IMR-90 (cell line): ENCODE data around the gene PPARGC1A. TPM values are rescaled to one million over a fixed set of nuclear protein-coding genes. Genes with fewer than 3 reads are reported as not detected.

Experiments
- ATAC-seq: fragments of 200-7000 bp; cut with Tn5 transposase; 2 replicates; pipeline ENCODE4 v1.9.1; 2020; ENCODE audit warnings: low read depth, mild to moderate bottlenecking, moderate library complexity
- BruUV-seq: library from RNA; stranded (reverse); fragments of 400-500 nt; replicated peaks from 2 replicates; lab custom pipeline; 2021; lab: Mats Ljungman, UMichigan
- CTCF ChIA-PET: fragments of 300-600 bp; formaldehyde crosslinking; extraction: SDS; loops from one replicate; lab custom pipeline; 2021; ENCODE audit warnings: antibody characterized with exemption; lab: Yijun Ruan, JAX
- POLR2A ChIA-PET: fragments of 300-600 bp; sonication (Branson Sonifier 250); formaldehyde crosslinking; loops from one replicate; lab custom pipeline; 2022; ENCODE audit warnings: antibody characterized with exemption; ENCODE audit not compliant: unreplicated experiment; lab: Charles Lee
- DNase-seq: peaks from one replicate; pipeline ENCODE4 v3.0.0; 2013
- H2AFZ ChIP-seq: replicated peaks from 2 replicates; pipeline ENCODE3; 2013; ENCODE audit warnings: low read length, mild to moderate bottlenecking; ENCODE audit not compliant: poor library complexity
- H2AK5ac ChIP-seq: 2 replicates; pipeline ENCODE4 v1.6.1; 2013; ENCODE audit warnings: low read depth, low read length, inconsistent platforms
- H2AK9ac ChIP-seq: replicated peaks from 2 replicates; pipeline ENCODE3; 2013; ENCODE audit warnings: mild to moderate bottlenecking, low read depth, low read length, moderate library complexity; ENCODE audit not compliant: poor library complexity
- H2BK120ac ChIP-seq: 2 replicates; pipeline ENCODE4 v1.6.1; 2013; ENCODE audit warnings: low read depth, low read length, inconsistent platforms
- H2BK15ac ChIP-seq: 3 replicates; pipeline ENCODE4 v1.6.1; 2013; ENCODE audit warnings: low read depth, low read length, inconsistent platforms
- H2BK20ac ChIP-seq: 2 replicates; pipeline ENCODE4 v1.6.1; 2013; ENCODE audit warnings: low read depth, mild to moderate bottlenecking, inconsistent platforms, low read length, moderate library complexity
- H2BK5ac ChIP-seq: 2 replicates; pipeline ENCODE4 v1.6.1; 2013; ENCODE audit warnings: mild to moderate bottlenecking, low read depth, low read length, inconsistent platforms; ENCODE audit not compliant: poor library complexity, severe bottlenecking
- H3K14ac ChIP-seq: replicated peaks from 2 replicates; pipeline ENCODE4 v1.6.1; 2013; ENCODE audit warnings: low read depth, low read length, inconsistent platforms
- H3K18ac ChIP-seq: 2 replicates; pipeline ENCODE4 v1.6.1; 2013; ENCODE audit warnings: low read depth, low read length, control low read depth
- H3K23ac ChIP-seq: 2 replicates; pipeline ENCODE4 v1.6.1; 2013; ENCODE audit warnings: low read depth, low read length, inconsistent platforms
- H3K27ac ChIP-seq: 2 replicates; pipeline ENCODE4 v1.5.1; 2013; ENCODE audit warnings: mild to moderate bottlenecking, control low read depth, low read length; ENCODE audit not compliant: insufficient read depth
- H3K27me3 ChIP-seq: 2 replicates; pipeline ENCODE4 v1.6.1; 2013; ENCODE audit warnings: low read length; ENCODE audit not compliant: control insufficient read depth, insufficient read depth
- H3K36me3 ChIP-seq: 2 replicates; pipeline ENCODE4 v1.6.1; 2013; ENCODE audit warnings: low read length, mixed read lengths; ENCODE audit not compliant: control insufficient read depth, insufficient read depth
- H3K4ac ChIP-seq: 2 replicates; pipeline ENCODE4 v1.6.1; 2013; ENCODE audit warnings: low read depth, low read length, inconsistent platforms
- H3K4me1 ChIP-seq: 2 replicates; pipeline ENCODE4 v1.6.1; 2013; ENCODE audit warnings: low read length, mixed read lengths; ENCODE audit not compliant: control insufficient read depth, insufficient read depth
- H3K4me2 ChIP-seq: 2 replicates; pipeline ENCODE4 v1.6.1; 2013; ENCODE audit warnings: low read depth, mild to moderate bottlenecking, control low read depth, low read length, moderate library complexity
- H3K4me3 ChIP-seq: 2 replicates; pipeline ENCODE4 v1.5.1; 2013; ENCODE audit warnings: low read depth, mild to moderate bottlenecking, control low read depth, low read length, moderate library complexity; ENCODE audit not compliant: insufficient read depth
- H3K56ac ChIP-seq: 2 replicates; pipeline ENCODE4 v1.6.1; 2013; ENCODE audit warnings: low read length, inconsistent platforms; ENCODE audit not compliant: insufficient read depth; ENCODE audit errors: extremely low read depth
- H3K79me1 ChIP-seq, 2 experiments: 2 replicates each; pipeline ENCODE4 v1.6.1; 2013; ENCODE audit warnings: low read length in 2 of 2, inconsistent platforms in 1 of 2, low read depth in 1 of 2
- H3K9ac ChIP-seq: 2 replicates; pipeline ENCODE4 v1.6.1; 2013; ENCODE audit warnings: low read depth, low read length, control low read depth
- H3K9me1 ChIP-seq: 2 replicates; pipeline ENCODE4 v1.6.1; 2013; ENCODE audit warnings: low read length, inconsistent platforms; ENCODE audit not compliant: insufficient read depth
- H3K9me3 ChIP-seq: 2 replicates; pipeline ENCODE4 v1.6.1; 2013; ENCODE audit warnings: low read length; ENCODE audit not compliant: control insufficient read depth, insufficient read depth
- H4K20me1 ChIP-seq: 2 replicates; pipeline ENCODE4 v1.6.1; 2013; ENCODE audit warnings: low read length, inconsistent platforms; ENCODE audit not compliant: insufficient read depth
- H4K5ac ChIP-seq: 2 replicates; pipeline ENCODE4 v1.6.1; 2013; ENCODE audit warnings: mild to moderate bottlenecking, low read depth, low read length, control low read depth
- H4K8ac ChIP-seq, 2 experiments: 2 replicates each; pipeline ENCODE4 v1.6.1; 2013; ENCODE audit warnings: low read depth in 2 of 2, low read length in 2 of 2, control low read depth in 1 of 2, inconsistent platforms in 1 of 2
- H4K91ac ChIP-seq: 2 replicates; pipeline ENCODE4 v1.6.1; 2013; ENCODE audit warnings: low read depth, low read length, inconsistent platforms; ENCODE audit not compliant: insufficient read depth
- CEBPB ChIP-seq: IDR thresholded peaks from 2 replicates; pipeline ENCODE4 v1.6.1; 2012; ENCODE audit warnings: low read depth, low read length, improper control_type of control experiment
- MAFK ChIP-seq: IDR thresholded peaks from 2 replicates; pipeline ENCODE4 v1.6.1; 2012; ENCODE audit warnings: low read depth, low read length, improper control_type of control experiment
- MAZ ChIP-seq: IDR thresholded peaks from 2 replicates; pipeline ENCODE4 v1.6.1; 2012; ENCODE audit warnings: low read depth, mild to moderate bottlenecking, low read length, improper control_type of control experiment, moderate library complexity, borderline replicate concordance
- RAD21 ChIP-seq: IDR thresholded peaks from 2 replicates; pipeline ENCODE4 v1.6.1; 2012; ENCODE audit warnings: low read length, improper control_type of control experiment
- RCOR1 ChIP-seq: IDR thresholded peaks from 2 replicates; pipeline ENCODE4 v1.6.1; 2012; ENCODE audit warnings: mild to moderate bottlenecking, low read length, improper control_type of control experiment; ENCODE audit not compliant: insufficient replicate concordance
- SMC3 ChIP-seq: fragments of 150-350 bp; IDR thresholded peaks from 2 replicates; pipeline ENCODE4 v1.6.1; 2016; ENCODE audit warnings: low read depth, mild to moderate bottlenecking, antibody characterized with exemption, low read length, moderate library complexity
- WGBS, 2 experiments: methylation state at CpG; one replicate each; pipeline versions ENCODE4 v1.1.5 to v1.1.7; 2013; ENCODE audit warnings: missing lambda C conversion rate in 2 of 2; ENCODE audit not compliant: insufficient read length in 1 of 2; ENCODE audit errors: extremely low coverage in 2 of 2; 5-methylcytosine and 5-hydroxymethylcytosine counted together
- dilution Hi-C: fragments of 300-500 bp; cut with HindIII; formaldehyde crosslinking; loops from one replicate; pipeline ENCODE4 v1.14.3; 2018; ENCODE audit warnings: low sequenced_read_pairs; ENCODE audit not compliant: unreplicated experiment
- in situ Hi-C: fragments of 300-500 bp; cut with MboI; formaldehyde crosslinking; loops from 3 replicates; pipeline ENCODE4 v1.14.3; 2019; ENCODE audit warnings: low sequenced_read_pairs, inconsistent platforms, mixed read lengths
- intact Hi-C: fragments of 100-400 bp; cut with micrococcal nuclease; formaldehyde crosslinking; loops from 2 replicates; pipeline ENCODE4 v1.10.0; 2022
- polyA plus RNA-seq, 3 experiments: library from polyadenylated mRNA; depleted of rRNA; stranded (reverse); fragments of >200 nt; gene quantifications; 2 replicates each; pipeline ENCODE4 v1.2.3, GENCODE V29; 2012; ENCODE audit warnings: low replicate concordance in 1 of 3
- total RNA-seq: library from RNA; depleted of rRNA; stranded (reverse); fragments of >200 nt; gene quantifications from 2 replicates; pipeline ENCODE4 v1.2.3, GENCODE V29; 2012
- TF ChIP-seq, protein P1 (sequence below): fragments of 150-350 bp; IDR thresholded peaks from 2 replicates; pipeline ENCODE4 v1.6.1; 2017; ENCODE audit warnings: mild to moderate bottlenecking, antibody characterized with exemption, low read length, low read depth

Gene PPARGC1A
- total and polyA plus RNA-seq, 2 of the 4 experiments (the other 2 are of a cell fraction), result under 0.01 to 0.03 TPM

DNA sequence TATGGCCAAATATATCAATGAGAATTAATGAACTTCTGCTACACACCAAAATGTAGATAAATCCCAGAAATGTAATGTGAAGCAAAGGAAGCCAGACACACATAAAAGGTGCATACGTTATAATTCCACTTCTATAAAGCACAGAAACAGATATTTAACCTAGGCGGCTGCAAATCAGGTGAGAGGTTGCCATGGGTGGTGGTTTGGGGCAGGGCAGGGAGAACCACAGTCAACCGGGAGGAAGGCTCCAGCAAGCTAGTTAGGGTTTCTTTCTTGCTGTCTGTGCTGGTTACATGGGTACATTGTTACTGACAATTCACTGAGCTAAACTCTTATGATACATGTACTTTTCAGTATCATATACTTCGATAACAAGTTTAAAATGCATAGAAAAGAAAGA is 9.7 kb upstream of the PPARGC1A start:
- Histone ChIP-seq H2BK120ac (no peak overlapping the region), H3K4ac (no peak overlapping the region), H4K91ac (no peak overlapping the region), H3K14ac (no peak overlapping the region), H2AK5ac (no peak overlapping the region), H4K20me1 (no peaks in the 10 kb centered on the region), H2BK20ac (no peak overlapping the region), H3K9me3 (no peaks in the 10 kb centered on the region), H3K9ac (no peak overlapping the region), H2BK15ac (no peak overlapping the region), H3K18ac (no peak overlapping the region), H3K4me1 (no peaks in the 10 kb centered on the region), H3K27me3 (no peaks in the 10 kb centered on the region; the same call in 1 of the 2 replicates), H3K79me1 (no peaks in the 10 kb centered on the region), H4K5ac (no peak overlapping the region), H3K4me2 (no peak overlapping the region), H2AFZ (no peak overlapping the region), H2BK5ac (no peak overlapping the region), H2AK9ac (no peak overlapping the region), H3K4me3 (no peak overlapping the region), H3K23ac (no peak overlapping the region), H3K56ac (no peak overlapping the region), H3K36me3 (no peaks in the 10 kb centered on the region), H3K9me1 (no peaks in the 10 kb centered on the region), H3K27ac (no peak overlapping the region), H4K8ac (no peak overlapping the region)
- POLR2A ChIA-PET, result no interaction called here
- no CpG with 5 or more reads among the region's 4 CpGs for WGBS, 2 experiments
- no TSS peak for BruUV-seq
- CTCF ChIA-PET, result interaction anchor here (1.8 kb wide), 1 partner anchor 10 kb away, joined by 5 read pairs; the partner anchor contains the start of gene PPARGC1A
- in situ Hi-C loops (no loop called here), intact Hi-C loops (no loop called here), dilution Hi-C loops (no loop called here)
- DNase-seq, result no peak
- ATAC-seq, result no peak
- TF ChIP-seq RCOR1 (no peak), RAD21 (no peak), CEBPB (no peak), MAFK (no peak), SMC3 (no peak), MAZ (no peak)
- TF ChIP-seq, protein P1, sequence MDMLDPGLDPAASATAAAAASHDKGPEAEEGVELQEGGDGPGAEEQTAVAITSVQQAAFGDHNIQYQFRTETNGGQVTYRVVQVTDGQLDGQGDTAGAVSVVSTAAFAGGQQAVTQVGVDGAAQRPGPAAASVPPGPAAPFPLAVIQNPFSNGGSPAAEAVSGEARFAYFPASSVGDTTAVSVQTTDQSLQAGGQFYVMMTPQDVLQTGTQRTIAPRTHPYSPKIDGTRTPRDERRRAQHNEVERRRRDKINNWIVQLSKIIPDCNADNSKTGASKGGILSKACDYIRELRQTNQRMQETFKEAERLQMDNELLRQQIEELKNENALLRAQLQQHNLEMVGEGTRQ, result no peak
